Erythroblast (primary cell): ENCODE data around the gene KCNK4.

Source experiments
- GATA1 ChIP-seq: IDR thresholded peaks from 2 replicates; pipeline ENCODE4 v1.6.1; 2011; ENCODE audit warnings: low read depth, mild to moderate bottlenecking, control low read depth, low read length, moderate library complexity
- POLR2A ChIP-seq: IDR thresholded peaks from 2 replicates; pipeline ENCODE4 v1.6.1; 2011; ENCODE audit warnings: mild to moderate bottlenecking, low read length

GRCh38 chr11:64286801-64287159, 4.3 kb upstream of the KCNK4 start:
- TF ChIP-seq POLR2A (no peak), GATA1 (no peak)
